ENCODE results near the gene ITGAL.

DNA sequence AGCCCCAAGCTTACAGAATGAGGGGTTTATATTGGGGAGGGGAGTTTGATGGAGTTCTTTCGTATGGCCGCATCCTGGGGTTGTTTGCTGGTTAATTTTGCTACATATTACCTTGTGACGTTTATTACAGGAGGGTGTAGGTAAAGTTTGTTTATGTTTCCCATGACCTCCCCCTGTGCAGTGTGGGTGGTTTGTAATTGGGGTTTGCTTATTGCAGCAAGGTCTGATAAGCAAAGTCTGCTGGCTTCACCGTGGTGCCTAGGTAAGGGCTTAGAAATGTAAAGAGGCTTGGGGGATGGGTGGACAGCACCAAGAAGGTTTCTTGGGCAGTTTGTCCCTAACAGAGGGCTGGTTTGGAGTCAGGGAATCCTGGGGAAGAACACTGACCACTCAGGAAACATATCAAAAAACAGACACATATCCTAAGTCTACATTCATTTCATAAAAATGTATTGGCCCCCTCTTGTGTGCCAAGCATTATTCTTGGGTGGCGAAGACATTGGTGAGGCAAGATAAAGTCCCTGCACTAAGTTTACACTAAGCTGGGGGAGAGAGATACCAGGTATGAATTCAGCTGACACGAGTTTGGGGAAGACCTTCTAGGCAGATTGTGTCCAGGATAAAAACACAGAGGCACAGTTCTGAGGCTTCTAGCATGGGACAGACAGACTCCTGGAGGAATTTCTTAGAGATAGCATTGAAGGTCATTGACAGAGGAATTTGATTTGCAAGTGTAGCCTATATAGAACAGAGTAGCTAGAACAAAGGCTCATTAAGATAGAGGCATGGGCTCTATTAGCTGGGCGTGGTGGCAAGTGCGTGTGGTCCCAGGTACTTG, 76.1 kb downstream of the ITGAL start:
- TF ChIP-seq, protein P1, sequence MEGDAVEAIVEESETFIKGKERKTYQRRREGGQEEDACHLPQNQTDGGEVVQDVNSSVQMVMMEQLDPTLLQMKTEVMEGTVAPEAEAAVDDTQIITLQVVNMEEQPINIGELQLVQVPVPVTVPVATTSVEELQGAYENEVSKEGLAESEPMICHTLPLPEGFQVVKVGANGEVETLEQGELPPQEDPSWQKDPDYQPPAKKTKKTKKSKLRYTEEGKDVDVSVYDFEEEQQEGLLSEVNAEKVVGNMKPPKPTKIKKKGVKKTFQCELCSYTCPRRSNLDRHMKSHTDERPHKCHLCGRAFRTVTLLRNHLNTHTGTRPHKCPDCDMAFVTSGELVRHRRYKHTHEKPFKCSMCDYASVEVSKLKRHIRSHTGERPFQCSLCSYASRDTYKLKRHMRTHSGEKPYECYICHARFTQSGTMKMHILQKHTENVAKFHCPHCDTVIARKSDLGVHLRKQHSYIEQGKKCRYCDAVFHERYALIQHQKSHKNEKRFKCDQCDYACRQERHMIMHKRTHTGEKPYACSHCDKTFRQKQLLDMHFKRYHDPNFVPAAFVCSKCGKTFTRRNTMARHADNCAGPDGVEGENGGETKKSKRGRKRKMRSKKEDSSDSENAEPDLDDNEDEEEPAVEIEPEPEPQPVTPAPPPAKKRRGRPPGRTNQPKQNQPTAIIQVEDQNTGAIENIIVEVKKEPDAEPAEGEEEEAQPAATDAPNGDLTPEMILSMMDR (IDR thresholded peaks at IDR 0.05; ENCODE audit: insufficient read depth, low read depth, low read length): no peak
- no peak for TF ChIP-seq EZH2 (IDR thresholded peaks at IDR 0.05; ENCODE audit: insufficient read depth, low read length)

Measured in astrocyte (in vitro differentiated cells and primary cell).